GM23248 (cell line): ENCODE measurements around the gene RIC3. TPM values are rescaled to one million over a fixed set of nuclear protein-coding genes. Genes with fewer than 3 reads are reported as not detected.

Experiments
- DNase-seq: peaks from one replicate; pipeline ENCODE4 v3.0.0-alpha.2; 2015
- H2AFZ ChIP-seq: fragments of 200-600 bp; sonication (generic); 2 replicates; pipeline ENCODE4 v1.6.1; 2016; ENCODE audit warnings: antibody characterized with exemption
- H3F3A ChIP-seq: fragments of 200-600 bp; sonication (generic); 2 replicates; pipeline ENCODE4 v1.6.1; 2016; ENCODE audit warnings: mild to moderate bottlenecking, antibody characterized with exemption, mixed run types; ENCODE audit not compliant: insufficient read depth
- H3K27ac ChIP-seq: fragments of 200-600 bp; sonication (generic); 2 replicates; pipeline ENCODE4 v1.5.1; 2016; ENCODE audit warnings: mild to moderate bottlenecking
- H3K27me3 ChIP-seq: fragments of 200-600 bp; sonication (generic); replicated peaks from 2 replicates; pipeline ENCODE4 v1.6.1; 2016; ENCODE audit warnings: mild to moderate bottlenecking; ENCODE audit not compliant: insufficient read depth
- H3K36me3 ChIP-seq: fragments of 200-600 bp; sonication (generic); 2 replicates; pipeline ENCODE4 v1.6.1; 2016; ENCODE audit warnings: low read depth, mild to moderate bottlenecking
- H3K4me1 ChIP-seq: fragments of 200-600 bp; sonication (generic); 2 replicates; pipeline ENCODE4 v1.6.1; 2016; ENCODE audit warnings: mild to moderate bottlenecking; ENCODE audit not compliant: insufficient read depth
- H3K4me2 ChIP-seq: fragments of 200-600 bp; sonication (generic); one replicate; pipeline ENCODE4 v1.6.1; 2016; ENCODE audit warnings: mild to moderate bottlenecking; ENCODE audit not compliant: unreplicated experiment
- H3K4me3 ChIP-seq: fragments of 200-600 bp; sonication (generic); 2 replicates; pipeline ENCODE4 v1.5.1; 2016; ENCODE audit warnings: mild to moderate bottlenecking
- H3K79me2 ChIP-seq: fragments of 200-600 bp; sonication (generic); 2 replicates; pipeline ENCODE4 v1.6.1; 2016; ENCODE audit warnings: mild to moderate bottlenecking; ENCODE audit not compliant: insufficient read depth
- H3K9ac ChIP-seq: fragments of 200-600 bp; sonication (generic); 2 replicates; pipeline ENCODE4 v1.6.1; 2016; ENCODE audit warnings: mild to moderate bottlenecking
- H3K9me2 ChIP-seq: fragments of 200-600 bp; sonication (generic); 2 replicates; pipeline ENCODE4 v1.6.1; 2016; ENCODE audit warnings: mixed run types, mild to moderate bottlenecking, moderate library complexity; ENCODE audit not compliant: insufficient read depth
- H3K9me3 ChIP-seq: fragments of 200-600 bp; sonication (generic); one replicate; pipeline ENCODE4 v1.6.1; 2017; ENCODE audit warnings: low read depth
- H4K20me1 ChIP-seq: fragments of 200-600 bp; sonication (generic); 2 replicates; pipeline ENCODE4 v1.6.0; 2016; ENCODE audit not compliant: insufficient read depth
- EZH2 ChIP-seq: fragments of 200-600 bp; sonication (generic); IDR thresholded peaks from 2 replicates; pipeline ENCODE4 v1.6.1; 2018; ENCODE audit warnings: antibody characterized with exemption, mild to moderate bottlenecking; ENCODE audit not compliant: insufficient read depth, poor library complexity, severe bottlenecking
- EZH2phosphoT487 ChIP-seq: fragments of 200-600 bp; sonication (generic); IDR thresholded peaks from 2 replicates; pipeline ENCODE4 v1.6.1; 2018; ENCODE audit warnings: antibody characterized with exemption, moderate library complexity, mild to moderate bottlenecking, low read depth; ENCODE audit not compliant: insufficient read depth
- WGBS, 2 experiments: methylation state at CpG; one replicate each; pipeline ENCODE4 v1.1.6; 2015 to 2017; ENCODE audit warnings: low lambda C conversion rate in 2 of 2, low coverage in 1 of 2; ENCODE audit errors: missing lambda C conversion rate in 2 of 2; 5-methylcytosine and 5-hydroxymethylcytosine counted together
- in situ Hi-C: fragments of 300-500 bp; cut with MboI; formaldehyde crosslinking; loops from 2 replicates; pipeline ENCODE4 v1.15.0; 2020
- polyA plus RNA-seq: library from polyadenylated mRNA; unstranded; fragments of >200 nt; fragmentation: Nextera tagmentation; extraction: Ambion mirVana; gene quantifications from 2 replicates; pipeline ENCODE4 v1.2.1, GENCODE V29; 2016
- total RNA-seq: library from RNA; depleted of rRNA; stranded (reverse); fragments of >200 nt; shearing (Covaris generic); gene quantifications from 2 replicates; pipeline ENCODE4 v1.2.3, GENCODE V29; 2014

Gene RIC3
- total and polyA plus RNA-seq, 2 experiments from 2014 or later: 0.06 TPM; not detected in 1

DNA sequence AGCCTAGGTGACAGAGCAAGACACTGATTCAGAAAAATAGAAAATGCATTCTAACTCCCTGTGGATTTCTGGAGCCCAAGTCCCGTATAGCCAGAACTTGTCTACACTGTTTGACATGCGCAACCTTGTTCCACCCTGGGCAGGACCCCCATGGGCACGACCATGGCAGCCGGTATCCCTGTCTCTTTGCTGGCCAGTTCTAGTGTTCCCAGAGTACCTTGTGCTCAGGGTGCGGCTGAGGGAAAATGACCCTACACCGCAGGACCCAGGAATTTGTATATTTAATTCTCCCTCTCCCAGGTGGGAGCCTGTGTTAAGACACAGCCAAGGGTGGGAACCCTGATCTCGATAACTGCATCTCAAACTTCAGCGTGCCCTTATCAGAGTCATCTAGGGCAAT, 36.7 kb upstream of the RIC3 start:
- H3F3A ChIP-seq: no peaks in the 10 kb centered on the region
- no peak overlapping the region for H2AFZ ChIP-seq
- H3K36me3 ChIP-seq: no peaks in the 10 kb centered on the region
- no peak for TF ChIP-seq EZH2phosphoT487
- TF ChIP-seq EZH2: no peak
- H3K27me3 ChIP-seq: peaks cover 4% of the 10 kb centered on the region; the same call in 1 of the 2 replicates
- no peaks in the 10 kb centered on the region for H3K79me2 ChIP-seq
- no peaks in the 10 kb centered on the region for H3K9me2 ChIP-seq
- H3K9me3 ChIP-seq: no peaks in the 10 kb centered on the region
- DNase-seq: no peak
- no peaks in the 10 kb centered on the region for H3K4me1 ChIP-seq
- H4K20me1 ChIP-seq: no peaks in the 10 kb centered on the region
- 74 to 77% methylated on average over 8 of the region's 8 CpGs for WGBS, 2 experiments
- no peak overlapping the region for H3K27ac ChIP-seq
- no peak overlapping the region for H3K4me2 ChIP-seq
- H3K9ac ChIP-seq: no peak overlapping the region
- in situ Hi-C loops: no loop called here
- H3K4me3 ChIP-seq: no peak overlapping the region

DNA sequence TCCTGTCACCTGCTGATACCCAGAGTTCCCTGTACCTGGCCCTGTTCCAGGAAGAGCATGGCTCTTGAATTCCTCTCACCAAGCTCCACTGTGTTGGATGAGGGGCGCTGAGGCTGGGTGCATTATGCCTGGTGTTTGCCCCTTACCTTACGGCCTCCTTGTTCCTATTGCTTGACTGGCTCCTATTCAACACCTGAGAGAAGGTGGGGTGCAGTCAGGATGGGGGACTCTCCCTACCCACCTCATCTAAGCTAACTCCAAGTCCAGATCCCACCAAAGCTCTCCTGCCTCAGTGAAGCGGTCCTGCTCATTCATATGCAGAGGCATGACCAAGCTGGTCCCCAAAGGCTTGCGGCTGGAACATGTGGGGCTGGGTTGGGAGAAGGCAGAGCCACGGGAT, 35.8 kb upstream of the RIC3 start:
- H3K4me2 ChIP-seq: no peak overlapping the region
- no peaks in the 10 kb centered on the region for H3K9me3 ChIP-seq
- no peak overlapping the region for H3K9ac ChIP-seq
- in situ Hi-C loops: no loop called here
- peaks cover 5% of the 10 kb centered on the region; the same call in 1 of the 2 replicates for H3K27me3 ChIP-seq
- no peaks in the 10 kb centered on the region for H3K4me1 ChIP-seq
- H3K79me2 ChIP-seq: no peaks in the 10 kb centered on the region
- H4K20me1 ChIP-seq: no peaks in the 10 kb centered on the region
- H3K4me3 ChIP-seq: no peak overlapping the region
- no peak for TF ChIP-seq EZH2phosphoT487
- no peak for TF ChIP-seq EZH2
- no peaks in the 10 kb centered on the region for H3K36me3 ChIP-seq
- no peak overlapping the region for H2AFZ ChIP-seq
- H3F3A ChIP-seq: no peaks in the 10 kb centered on the region
- 40 to 42% methylated on average over 5 of the region's 5 CpGs for whole genome bisulfite sequencing, 2 experiments
- H3K9me2 ChIP-seq: no peaks in the 10 kb centered on the region
- no peak overlapping the region for H3K27ac ChIP-seq
- DNase-seq: no peak

DNA sequence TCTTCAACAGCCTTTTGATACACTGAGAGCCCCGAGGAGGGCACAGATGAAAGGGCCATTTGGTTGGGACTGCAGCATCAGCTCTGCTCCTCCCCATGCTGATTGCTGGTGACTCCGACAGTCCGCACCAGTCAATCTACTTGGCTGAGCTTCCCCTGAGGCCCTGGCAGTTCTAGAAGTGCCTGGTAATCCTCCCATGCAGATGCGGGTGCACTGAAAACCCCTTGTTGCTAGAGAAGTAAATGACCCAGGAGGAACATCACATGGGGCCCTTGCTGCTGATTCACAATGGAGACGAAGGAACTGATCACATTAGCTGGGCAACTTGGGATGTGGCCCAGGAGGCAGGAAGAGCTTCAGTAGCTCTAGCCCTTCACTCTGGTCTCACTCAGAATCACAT, 35.2 kb upstream of the RIC3 start:
- H4K20me1 ChIP-seq: no peaks in the 10 kb centered on the region
- no peaks in the 10 kb centered on the region for H3K9me3 ChIP-seq
- 30 to 49% methylated on average over 5 of the region's 5 CpGs for WGBS, 2 experiments
- H3K9ac ChIP-seq: no peak overlapping the region
- no peak for DNase-seq
- in situ Hi-C loops: no loop called here
- H3K79me2 ChIP-seq: no peaks in the 10 kb centered on the region
- H3K4me1 ChIP-seq: no peaks in the 10 kb centered on the region
- H3K4me2 ChIP-seq: no peak overlapping the region
- peaks cover 7% of the 10 kb centered on the region; the same call in 1 of the 2 replicates for H3K27me3 ChIP-seq
- H3K9me2 ChIP-seq: no peaks in the 10 kb centered on the region
- H3K4me3 ChIP-seq: no peak overlapping the region
- TF ChIP-seq EZH2 (no peak), EZH2phosphoT487 (no peak)
- no peak overlapping the region for H3K27ac ChIP-seq
- H2AFZ ChIP-seq: no peak overlapping the region
- no peaks in the 10 kb centered on the region for H3K36me3 ChIP-seq
- no peaks in the 10 kb centered on the region for H3F3A ChIP-seq

DNA sequence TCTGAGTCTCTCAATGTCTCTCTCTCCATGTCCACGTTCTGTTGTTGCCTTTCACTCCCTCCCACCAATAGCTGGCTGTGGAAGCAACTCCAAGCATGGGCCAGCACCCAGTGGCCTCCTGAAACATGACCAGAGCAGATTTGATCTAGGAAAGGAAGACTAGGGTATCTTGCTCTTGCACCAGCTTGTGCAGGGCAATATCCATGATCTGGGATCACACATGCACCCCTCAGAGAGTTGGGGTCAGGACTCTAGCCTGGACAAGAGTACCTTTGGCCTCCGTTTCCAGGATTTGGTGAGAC, 34.5 kb upstream of the RIC3 start:
- H3K4me1 ChIP-seq: no peaks in the 10 kb centered on the region
- 38 to 41% methylated on average over 2 of the region's 2 CpGs for WGBS, 2 experiments
- TF ChIP-seq EZH2phosphoT487 (no peak), EZH2 (no peak)
- no peak overlapping the region for H3K4me2 ChIP-seq
- H3K9me2 ChIP-seq: no peaks in the 10 kb centered on the region
- no peak overlapping the region for H3K4me3 ChIP-seq
- H3K9ac ChIP-seq: no peak overlapping the region
- in situ Hi-C loops: no loop called here
- H3K27ac ChIP-seq: no peak overlapping the region
- peaks cover 7% of the 10 kb centered on the region; the same call in 1 of the 2 replicates for H3K27me3 ChIP-seq
- no peaks in the 10 kb centered on the region for H3K9me3 ChIP-seq
- no peaks in the 10 kb centered on the region for H3F3A ChIP-seq
- H3K79me2 ChIP-seq: no peaks in the 10 kb centered on the region
- no peak overlapping the region for H2AFZ ChIP-seq
- no peaks in the 10 kb centered on the region for H4K20me1 ChIP-seq
- H3K36me3 ChIP-seq: no peaks in the 10 kb centered on the region
- DNase-seq: no peak
